DOHH2 (cell line): ENCODE data around the gene EPHA3.

Source experiments
- EZH2phosphoT487 ChIP-seq: fragments of 200-600 bp; sonication (generic); IDR thresholded peaks from 2 replicates; pipeline ENCODE4 v1.6.1; 2017; ENCODE audit warnings: borderline replicate concordance, mild to moderate bottlenecking, antibody characterized with exemption, low read length, moderate library complexity, mixed read lengths
- TF ChIP-seq, protein P1 (sequence below): fragments of 200-600 bp; sonication (generic); IDR thresholded peaks from one replicate; pipeline ENCODE4 v1.5.1; 2014; ENCODE audit warnings: antibody characterized with exemption, mild to moderate bottlenecking, low read depth, low read length; ENCODE audit not compliant: poor library complexity, severe bottlenecking

DNA sequence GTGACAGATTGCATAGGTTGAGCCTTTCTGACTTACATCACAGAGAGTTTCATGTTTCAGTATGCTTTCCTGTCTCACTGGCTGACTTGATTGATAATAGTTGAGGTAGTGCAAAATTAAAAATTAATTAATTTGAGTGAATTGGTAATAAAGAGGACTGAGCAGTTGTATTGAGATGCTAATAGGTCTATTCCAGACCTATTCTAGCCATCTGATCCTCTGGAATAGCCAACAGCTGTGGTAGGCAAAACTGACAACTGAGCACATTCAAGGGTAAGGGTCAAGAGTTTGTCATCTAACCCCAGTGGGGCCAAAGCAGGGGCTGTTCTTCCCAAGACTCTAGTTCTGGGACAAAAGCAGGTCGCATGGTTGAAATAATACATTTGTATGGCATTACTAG lies 132.4 kb downstream of the EPHA3 start:
- TF ChIP-seq, protein P1, sequence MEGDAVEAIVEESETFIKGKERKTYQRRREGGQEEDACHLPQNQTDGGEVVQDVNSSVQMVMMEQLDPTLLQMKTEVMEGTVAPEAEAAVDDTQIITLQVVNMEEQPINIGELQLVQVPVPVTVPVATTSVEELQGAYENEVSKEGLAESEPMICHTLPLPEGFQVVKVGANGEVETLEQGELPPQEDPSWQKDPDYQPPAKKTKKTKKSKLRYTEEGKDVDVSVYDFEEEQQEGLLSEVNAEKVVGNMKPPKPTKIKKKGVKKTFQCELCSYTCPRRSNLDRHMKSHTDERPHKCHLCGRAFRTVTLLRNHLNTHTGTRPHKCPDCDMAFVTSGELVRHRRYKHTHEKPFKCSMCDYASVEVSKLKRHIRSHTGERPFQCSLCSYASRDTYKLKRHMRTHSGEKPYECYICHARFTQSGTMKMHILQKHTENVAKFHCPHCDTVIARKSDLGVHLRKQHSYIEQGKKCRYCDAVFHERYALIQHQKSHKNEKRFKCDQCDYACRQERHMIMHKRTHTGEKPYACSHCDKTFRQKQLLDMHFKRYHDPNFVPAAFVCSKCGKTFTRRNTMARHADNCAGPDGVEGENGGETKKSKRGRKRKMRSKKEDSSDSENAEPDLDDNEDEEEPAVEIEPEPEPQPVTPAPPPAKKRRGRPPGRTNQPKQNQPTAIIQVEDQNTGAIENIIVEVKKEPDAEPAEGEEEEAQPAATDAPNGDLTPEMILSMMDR = no peak
- TF ChIP-seq EZH2phosphoT487 = no peak
